Body of pancreas (tissue), 4 donors: Measurements from ENCODE around the gene CACNG7. TPM values are rescaled to one million over a fixed set of nuclear protein-coding genes. Genes with fewer than 3 reads are reported as not detected.

ENCODE experiments used
- ATAC-seq: fragments of 150-250 bp; one replicate; pipeline ENCODE4 v1.9.1; 2016
- DNase-seq, 4 donors: peaks; one replicate each; pipeline ENCODE4 v3.0.0-alpha.2; 2019
- H3K27ac ChIP-seq, 4 donors: fragments of 200-600 bp; sonication (generic); 1 replicate in 3 of 4; 2 replicates in 1 of 4; pipeline versions ENCODE4 v1.5.1 to v1.6.1; 2016 to 2019; ENCODE audit warnings: mild to moderate bottlenecking in 1 of 4, mixed read lengths in 1 of 4, moderate library complexity in 1 of 4
- H3K27me3 ChIP-seq, 2 donors: fragments of 200-600 bp; sonication (generic); one replicate each; pipeline ENCODE4 v1.6.0; 2016; ENCODE audit warnings: mild to moderate bottlenecking in 1 of 2
- H3K36me3 ChIP-seq, 2 donors: fragments of 200-600 bp; sonication (generic); replicated peaks in 1 of 2; 2 replicates each; pipeline ENCODE4 v1.5.1; 2016; ENCODE audit warnings: low read depth in 2 of 2; ENCODE audit not compliant: insufficient read depth in 1 of 2
- H3K4me1 ChIP-seq: fragments of 200-600 bp; sonication (generic); one replicate; pipeline ENCODE4 v1.6.0; 2016
- H3K4me3 ChIP-seq, 2 donors: fragments of 200-600 bp; sonication (generic); 1 replicate in 1 of 2; 2 replicates in 1 of 2; pipeline ENCODE4 v1.5.1; 2016 to 2019
- H3K9me3 ChIP-seq, 3 donors: fragments of 200-600 bp; sonication (generic); 1 replicate in 2 of 3; 2 replicates in 1 of 3; pipeline ENCODE4 v1.5.1; 2016
- POLR2A ChIP-seq, 3 donors: fragments of 450-650 bp; IDR thresholded peaks; one replicate each; pipeline ENCODE4 v1.6.1; 2016; ENCODE audit warnings: antibody characterized with exemption in 3 of 3, mild to moderate bottlenecking in 2 of 3
- WGBS, 2 donors: methylation state at CpG; one replicate each; pipeline ENCODE4 v1.1.5; 2017; 5-methylcytosine and 5-hydroxymethylcytosine counted together
- intact Hi-C: fragments of 100-400 bp; cut with DNase I; formaldehyde crosslinking; loops from one replicate; pipeline ENCODE4 v1.15.1; 2023
- total RNA-seq, 2 donors: library from RNA; depleted of rRNA; stranded (reverse); fragments of >200 nt; gene quantifications; one replicate each; pipeline ENCODE4 v1.1.0, GENCODE V29; 2016
- TF ChIP-seq, protein P1 (sequence below), 7 experiments: fragments of 450-650 bp in 4 of 7; fragments of 200-600 bp in 3 of 7; sonication (generic) in 3 of 7; IDR thresholded peaks; one replicate each; pipeline ENCODE4 v1.5.1; 2016 to 2019; ENCODE audit warnings: antibody characterized with exemption in 7 of 7

Gene CACNG7
- total RNA-seq, 2 donors from 2014 or later: not detected

GRCh38 chr19:53892981-53893325 is 16.1 kb upstream of the CACNG7 start:
- Histone ChIP-seq H3K27me3 (no peaks in the 10 kb centered on the region), H3K4me3 (no peak overlapping the region), H3K4me1 (peaks cover 6% of the 10 kb centered on the region), H3K36me3 (no peaks in the 10 kb centered on the region), H3K27ac (no peak overlapping the region), H3K9me3 (no peaks in the 10 kb centered on the region)
- ATAC-seq: no peak
- TF ChIP-seq, protein P1, sequence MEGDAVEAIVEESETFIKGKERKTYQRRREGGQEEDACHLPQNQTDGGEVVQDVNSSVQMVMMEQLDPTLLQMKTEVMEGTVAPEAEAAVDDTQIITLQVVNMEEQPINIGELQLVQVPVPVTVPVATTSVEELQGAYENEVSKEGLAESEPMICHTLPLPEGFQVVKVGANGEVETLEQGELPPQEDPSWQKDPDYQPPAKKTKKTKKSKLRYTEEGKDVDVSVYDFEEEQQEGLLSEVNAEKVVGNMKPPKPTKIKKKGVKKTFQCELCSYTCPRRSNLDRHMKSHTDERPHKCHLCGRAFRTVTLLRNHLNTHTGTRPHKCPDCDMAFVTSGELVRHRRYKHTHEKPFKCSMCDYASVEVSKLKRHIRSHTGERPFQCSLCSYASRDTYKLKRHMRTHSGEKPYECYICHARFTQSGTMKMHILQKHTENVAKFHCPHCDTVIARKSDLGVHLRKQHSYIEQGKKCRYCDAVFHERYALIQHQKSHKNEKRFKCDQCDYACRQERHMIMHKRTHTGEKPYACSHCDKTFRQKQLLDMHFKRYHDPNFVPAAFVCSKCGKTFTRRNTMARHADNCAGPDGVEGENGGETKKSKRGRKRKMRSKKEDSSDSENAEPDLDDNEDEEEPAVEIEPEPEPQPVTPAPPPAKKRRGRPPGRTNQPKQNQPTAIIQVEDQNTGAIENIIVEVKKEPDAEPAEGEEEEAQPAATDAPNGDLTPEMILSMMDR (IDR thresholded peaks at IDR 0.05): no peak
- TF ChIP-seq POLR2A (IDR thresholded peaks at IDR 0.05): no peak
- WGBS, 2 donors: 40 to 43% methylated on average over 8 of the region's 8 CpGs
- DNase-seq: no peak
- intact Hi-C loops: no loop called here

- no peak for TF ChIP-seq POLR2A (IDR thresholded peaks at IDR 0.05)
- TF ChIP-seq, protein P1 (IDR thresholded peaks at IDR 0.05): no peak
- WGBS, 2 donors: 64 to 65% methylated on average over 8 to 9 of the region's 9 CpGs
- no peak overlapping the region for H3K27ac ChIP-seq
- no peaks in the 10 kb centered on the region for H3K9me3 ChIP-seq
- ATAC-seq (no peak), DNase-seq (no peak)
- no peaks in the 10 kb centered on the region for H3K36me3 ChIP-seq
- H3K4me3 ChIP-seq: no peak overlapping the region
- no peaks in the 10 kb centered on the region for H3K27me3 ChIP-seq
- peaks cover 4% of the 10 kb centered on the region for H3K4me1 ChIP-seq
- intact Hi-C loops: no loop called here
Measured at GRCh38 chr19:53894707-53895106, 14.4 kb upstream of the CACNG7 start.

- H3K9me3 ChIP-seq: no peaks in the 10 kb centered on the region
- no peaks in the 10 kb centered on the region for H3K4me1 ChIP-seq
- intact Hi-C loops: no loop called here
- TF ChIP-seq, protein P1 (IDR thresholded peaks at IDR 0.05): no peak
- no peak for TF ChIP-seq POLR2A (IDR thresholded peaks at IDR 0.05)
- no peak for ATAC-seq
- no peaks in the 10 kb centered on the region for H3K27me3 ChIP-seq
- H3K36me3 ChIP-seq: no peaks in the 10 kb centered on the region
- DNase-seq: no peak
- no peak overlapping the region for H3K27ac ChIP-seq
- no peak overlapping the region for H3K4me3 ChIP-seq
- 28 to 36% methylated on average over 4 of the region's 4 CpGs for WGBS, 2 donors
Measured at GRCh38 chr19:53896682-53897081, 12.4 kb upstream of the CACNG7 start.

DNA sequence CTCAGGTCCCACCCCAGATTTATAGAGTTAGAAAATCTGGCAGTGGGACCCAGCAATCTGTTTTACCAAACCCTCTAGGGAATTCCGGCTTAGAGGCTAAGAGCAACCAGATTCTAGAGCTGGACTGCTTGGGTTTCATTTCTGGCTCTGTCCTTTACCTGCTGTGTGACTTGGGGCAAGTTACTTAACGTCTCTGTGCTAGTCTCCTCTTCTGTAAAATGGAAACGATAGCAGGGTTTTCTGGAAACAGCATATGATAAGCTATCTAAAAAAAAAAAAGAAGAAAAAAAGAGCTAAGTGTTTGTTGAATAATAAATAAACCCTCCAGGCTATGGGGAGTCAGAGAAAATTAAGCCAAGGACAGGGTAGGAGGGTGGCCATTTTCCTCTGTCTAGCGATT is 11.6 kb upstream of the CACNG7 start:
- H3K36me3 ChIP-seq: no peaks in the 10 kb centered on the region
- no peaks in the 10 kb centered on the region for H3K9me3 ChIP-seq
- DNase-seq (no peak), ATAC-seq (no peak)
- no peak overlapping the region for H3K4me3 ChIP-seq
- H3K27ac ChIP-seq: no peak overlapping the region
- H3K27me3 ChIP-seq: no peaks in the 10 kb centered on the region
- WGBS, 2 donors: 29 to 42% methylated on average over 4 of the region's 4 CpGs
- H3K4me1 ChIP-seq: no peaks in the 10 kb centered on the region
- no peak for TF ChIP-seq POLR2A (IDR thresholded peaks at IDR 0.05)
- TF ChIP-seq, protein P1 (IDR thresholded peaks at IDR 0.05): no peak
- intact Hi-C loops: no loop called here

DNA sequence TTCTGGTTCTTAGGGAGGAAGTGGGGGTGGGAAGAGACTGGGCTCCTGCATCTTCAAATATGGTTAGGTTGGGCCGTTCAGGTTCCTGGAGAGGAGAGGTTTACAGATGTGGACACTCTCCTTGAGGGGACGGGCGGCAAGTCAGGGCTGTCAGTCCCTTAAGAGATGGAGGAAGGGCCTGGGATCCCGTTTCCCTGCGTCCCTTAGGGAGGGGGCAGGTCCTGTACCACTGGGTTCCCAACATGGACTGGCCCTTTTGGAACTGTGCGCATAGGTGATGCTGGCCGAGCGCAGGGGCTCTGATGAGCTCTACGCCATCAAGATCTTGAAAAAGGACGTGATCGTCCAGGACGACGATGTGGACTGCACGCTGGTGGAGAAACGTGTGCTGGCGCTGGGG is 10.9 kb upstream of the CACNG7 start:
- intact Hi-C loops: no loop called here
- no peak overlapping the region for H3K27ac ChIP-seq
- no peak overlapping the region for H3K4me3 ChIP-seq
- H3K36me3 ChIP-seq: no peaks in the 10 kb centered on the region
- H3K4me1 ChIP-seq: no peaks in the 10 kb centered on the region
- no peak for DNase-seq
- H3K9me3 ChIP-seq: no peaks in the 10 kb centered on the region
- TF ChIP-seq, protein P1 (IDR thresholded peaks at IDR 0.05): no peak
- TF ChIP-seq POLR2A (IDR thresholded peaks at IDR 0.05): no peak
- no peak for ATAC-seq
- 4 to 10% methylated on average over 3 to 16 of the region's 16 CpGs for WGBS, 2 donors
- H3K27me3 ChIP-seq: peaks cover 0 to under 1% of the 10 kb centered on the region in 2 donors
